ENCODE measurements around the gene IKZF3.
"Not testable (repeated sequence)": the region's sequence is repeated elsewhere in the genome, so short reads cannot be mapped to it uniquely, and the experiment has no call there.

The IKZF3 gene

DNA sequence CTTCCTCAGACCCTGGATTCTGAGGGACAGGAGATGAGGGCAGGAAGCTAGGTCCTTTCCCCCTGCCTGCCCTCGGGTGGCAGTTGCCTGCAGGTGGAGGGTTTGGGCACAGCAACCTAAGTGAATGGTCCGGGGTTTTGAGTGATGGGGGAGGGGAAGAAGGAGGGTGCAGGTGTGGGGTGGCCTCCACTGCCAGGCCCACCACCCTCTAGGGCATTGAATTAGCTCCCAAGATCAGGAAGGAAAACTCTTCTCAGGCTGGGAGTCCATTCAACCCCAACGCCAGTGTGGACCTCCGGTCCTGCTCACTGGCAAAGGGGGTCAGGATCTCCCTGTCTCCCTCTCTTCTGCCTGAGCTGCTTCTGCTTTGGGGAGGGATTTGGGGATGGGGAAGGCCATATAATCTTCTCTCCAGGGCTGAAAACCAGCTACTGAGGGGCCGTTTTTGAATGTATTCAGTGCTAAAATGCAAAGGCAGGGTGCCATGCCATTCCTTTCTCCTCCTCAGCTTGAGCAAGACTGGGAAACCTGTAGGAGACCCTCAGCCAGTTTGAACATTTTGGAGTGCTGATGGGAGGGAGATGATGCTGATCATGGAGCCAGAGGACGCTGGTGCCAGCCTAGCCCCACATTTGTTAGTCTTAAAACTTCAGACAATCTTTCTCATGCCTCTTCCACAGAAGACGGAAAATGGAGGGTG, 107.6 kb downstream of the IKZF3 start:
- DNase-seq (ENCODE audit: low read depth, low spot score): no peak

GRCh38 chr17:39755554-39756379, 108.3 kb downstream of the IKZF3 start:
- no peak for DNase-seq (ENCODE audit: low read depth, low spot score)

GRCh38 chr17:39754958-39755553, 109.1 kb downstream of the IKZF3 start:
- DNase-seq (ENCODE audit: low read depth, low spot score): no peak

DNA sequence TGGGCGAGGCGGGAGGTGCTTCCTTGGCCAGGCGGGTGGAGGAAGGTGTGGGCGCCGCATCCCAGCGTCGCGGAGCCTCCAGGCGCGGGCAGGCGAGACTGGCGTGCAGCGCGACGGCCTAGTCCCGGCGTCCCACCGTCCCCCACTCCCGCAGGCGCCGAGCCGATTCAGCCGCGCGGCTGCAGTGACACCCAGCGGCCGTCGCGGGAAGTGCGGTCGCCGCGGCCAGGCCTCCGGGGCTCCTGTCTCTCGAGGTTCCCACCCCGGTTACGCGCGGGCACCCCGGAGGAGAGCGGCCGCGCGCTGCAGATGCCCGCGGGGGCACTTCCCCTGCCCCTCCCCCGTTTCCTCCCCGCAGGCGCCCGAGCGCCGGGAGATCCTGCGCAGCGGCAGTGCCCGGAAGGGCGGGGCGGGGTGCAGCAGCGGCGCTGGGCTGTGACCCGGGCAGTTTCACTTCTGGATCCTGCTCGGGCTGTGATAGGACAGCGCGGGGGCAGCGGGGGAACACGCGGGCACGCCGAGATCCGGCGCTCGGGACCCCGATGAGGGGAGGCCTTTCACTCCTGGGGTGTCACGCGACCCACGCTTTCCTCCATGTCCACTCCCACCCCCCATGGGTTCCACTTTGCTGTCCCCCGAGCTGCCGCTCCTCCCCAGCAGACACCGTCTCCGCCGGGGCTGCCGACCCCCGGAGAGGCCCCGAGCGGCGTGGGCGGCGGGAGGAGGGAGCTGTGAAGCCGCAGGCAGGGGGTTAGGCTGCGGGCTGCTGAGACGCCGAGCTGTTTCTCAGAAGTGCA, 109.8 kb downstream of the IKZF3 start:
- DNase-seq (ENCODE audit: low read depth, low spot score): peak; percentile 57

- no peak for DNase-seq (ENCODE audit: low read depth, low spot score)
Measured at GRCh38 chr17:39753514-39754160, 110.5 kb downstream of the IKZF3 start.

DNA sequence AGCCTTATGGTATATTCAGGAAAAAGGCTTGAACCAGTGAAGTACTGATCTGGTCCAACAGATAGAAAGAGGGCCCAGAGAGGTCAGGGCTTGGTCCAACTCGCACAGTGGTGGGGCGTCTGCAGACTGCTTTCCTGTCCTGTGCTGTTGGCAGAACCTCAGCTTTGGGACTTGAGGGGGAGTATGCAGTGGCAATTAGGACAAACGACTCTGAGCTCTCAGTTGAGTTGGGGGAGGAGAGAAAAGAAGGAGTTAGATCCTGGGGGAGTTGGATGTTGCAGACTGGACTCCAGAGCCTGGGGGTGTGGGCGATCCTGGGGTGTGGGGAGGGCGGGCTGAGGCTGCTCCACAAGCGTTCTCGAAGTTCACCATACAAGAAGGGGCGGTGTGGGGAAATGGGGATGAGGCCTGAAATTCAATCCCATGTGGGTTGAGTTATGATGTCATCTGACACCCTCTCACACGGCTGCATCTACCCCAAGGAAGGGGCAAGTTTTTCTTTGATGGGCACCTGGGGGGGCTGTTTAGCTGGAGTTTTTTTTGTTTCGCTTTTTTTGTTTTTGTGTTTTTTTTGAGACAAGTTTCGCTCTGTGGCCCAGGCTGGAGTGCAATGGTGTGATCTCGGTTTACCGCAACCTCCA, 111.8 kb downstream of the IKZF3 start:
- no peak for DNase-seq (ENCODE audit: low read depth, low spot score)

- no peak for DNase-seq (ENCODE audit: low read depth, low spot score)
Measured at GRCh38 chr17:39751637-39752036, 112.5 kb downstream of the IKZF3 start.

GRCh38 chr17:39751016-39751543, 113.0 kb downstream of the IKZF3 start:
- no peak for DNase-seq (ENCODE audit: low read depth, low spot score)

DNA sequence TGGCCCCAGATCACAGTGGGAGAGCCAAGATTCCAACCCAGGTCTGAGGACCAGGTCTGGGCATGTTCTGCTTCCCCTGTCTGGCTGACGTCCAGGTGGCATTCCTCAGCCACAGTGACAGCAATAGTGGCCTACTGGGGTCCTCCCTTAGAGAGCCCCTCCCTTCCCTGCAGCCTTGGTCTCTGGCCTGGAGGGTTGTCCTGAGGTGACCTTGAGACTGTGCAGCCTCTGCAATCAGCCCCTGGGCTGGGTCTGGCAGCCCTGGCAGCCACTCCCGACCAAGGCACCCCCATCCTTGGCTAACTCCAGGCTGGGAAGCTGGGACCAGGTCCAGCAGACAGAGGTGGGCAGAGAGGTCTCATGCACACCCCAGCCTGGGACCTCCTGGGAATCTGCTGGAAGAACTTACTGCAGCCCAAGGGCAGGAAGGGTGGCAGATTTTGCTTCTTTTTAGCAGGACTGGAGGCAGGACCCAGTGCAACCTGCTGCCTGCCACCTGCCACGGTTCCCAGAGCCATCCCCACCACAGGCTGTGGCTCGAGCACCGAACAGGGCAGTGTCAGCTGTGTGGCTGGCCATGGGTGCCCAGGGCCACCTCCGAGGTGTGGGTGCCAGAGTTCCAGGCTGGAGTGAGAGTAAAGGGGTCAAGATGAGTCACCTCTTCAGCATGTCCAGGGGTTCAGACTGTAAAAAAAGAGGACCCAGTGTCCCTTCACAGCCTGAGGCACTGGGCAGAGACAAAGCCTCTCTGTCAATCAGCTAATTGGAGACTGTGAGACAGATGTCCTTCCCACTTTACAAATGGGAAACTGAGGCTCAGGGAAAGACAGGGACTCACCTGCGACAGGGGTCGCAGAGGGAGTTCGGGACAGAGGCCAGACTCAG, 113.7 kb downstream of the IKZF3 start:
- DNase-seq (ENCODE audit: low read depth, low spot score): no peak

DNA sequence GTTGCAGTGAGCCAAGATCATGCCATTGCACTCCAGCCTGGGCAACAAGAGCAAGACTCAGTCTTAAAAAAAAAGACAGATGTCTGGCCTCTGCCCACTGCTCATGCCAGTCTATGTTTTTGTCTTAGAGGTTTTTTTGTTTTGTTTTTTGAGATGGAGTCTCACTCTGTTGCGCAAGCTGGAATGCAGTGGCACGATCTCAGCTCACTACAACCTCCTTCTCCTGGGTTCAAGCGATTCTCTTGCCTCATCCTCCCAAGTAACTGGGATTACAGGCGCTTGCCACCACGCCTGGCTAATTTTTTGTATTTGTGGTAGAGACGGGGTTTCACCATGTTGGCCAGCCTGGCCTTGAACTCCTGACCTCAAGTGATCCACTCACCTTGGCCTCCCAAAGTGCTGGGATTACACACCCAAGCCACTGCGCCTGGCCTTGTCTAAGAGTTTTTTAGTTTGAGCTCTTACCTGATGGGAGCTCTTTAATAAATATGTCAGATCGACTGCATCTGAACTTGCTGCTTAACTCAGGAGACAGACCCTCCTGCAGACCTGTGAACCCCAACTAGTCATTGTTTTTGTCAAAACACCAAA, 115.6 kb downstream of the IKZF3 start:
- not testable (repeated sequence) for DNase-seq (ENCODE audit: low read depth, low spot score)

DNA sequence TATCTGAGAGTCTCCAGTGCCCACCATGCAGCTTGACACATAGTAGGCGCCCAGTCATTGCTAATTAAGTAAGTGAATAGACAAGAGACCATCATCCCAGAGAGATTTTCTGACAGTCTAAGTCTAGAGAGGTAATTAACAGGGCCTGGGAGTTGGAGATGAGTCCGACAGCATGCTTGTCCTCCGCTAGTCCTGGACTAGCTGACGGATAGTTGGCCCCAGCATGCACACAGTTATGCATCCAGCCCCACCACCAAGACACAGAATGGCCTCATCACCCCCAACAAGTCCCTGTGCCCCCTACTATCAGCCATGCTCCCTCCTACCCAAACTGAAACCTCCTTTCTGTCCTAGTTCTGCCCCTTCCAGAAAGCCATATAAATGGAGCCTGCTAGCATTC, 116.4 kb downstream of the IKZF3 start:
- no peak for DNase-seq (ENCODE audit: low read depth, low spot score)

DNA sequence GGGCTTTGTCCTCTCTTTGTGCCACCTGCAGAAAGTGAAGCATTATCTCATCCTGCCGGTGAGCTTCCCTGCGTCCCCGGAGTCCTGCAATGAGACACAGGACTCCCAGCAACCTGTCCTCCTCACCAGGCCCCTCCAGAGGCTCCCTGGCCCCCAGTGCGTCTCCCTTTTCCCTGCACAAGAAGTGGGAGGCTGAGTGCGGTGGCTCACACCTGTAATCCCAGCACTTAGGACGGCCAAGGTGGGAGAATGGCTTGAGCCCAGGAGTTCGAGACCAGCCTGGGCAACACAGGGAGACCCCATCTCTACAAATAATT, 118.0 kb downstream of the IKZF3 start:
- no peak for DNase-seq (ENCODE audit: low read depth, low spot score)

- DNase-seq (ENCODE audit: low read depth, low spot score): no peak
Measured at GRCh38 chr17:39745335-39746144, 118.6 kb downstream of the IKZF3 start.

GRCh38 chr17:39744836-39745215, 119.3 kb downstream of the IKZF3 start:
- no peak for DNase-seq (ENCODE audit: low read depth, low spot score)

DNA sequence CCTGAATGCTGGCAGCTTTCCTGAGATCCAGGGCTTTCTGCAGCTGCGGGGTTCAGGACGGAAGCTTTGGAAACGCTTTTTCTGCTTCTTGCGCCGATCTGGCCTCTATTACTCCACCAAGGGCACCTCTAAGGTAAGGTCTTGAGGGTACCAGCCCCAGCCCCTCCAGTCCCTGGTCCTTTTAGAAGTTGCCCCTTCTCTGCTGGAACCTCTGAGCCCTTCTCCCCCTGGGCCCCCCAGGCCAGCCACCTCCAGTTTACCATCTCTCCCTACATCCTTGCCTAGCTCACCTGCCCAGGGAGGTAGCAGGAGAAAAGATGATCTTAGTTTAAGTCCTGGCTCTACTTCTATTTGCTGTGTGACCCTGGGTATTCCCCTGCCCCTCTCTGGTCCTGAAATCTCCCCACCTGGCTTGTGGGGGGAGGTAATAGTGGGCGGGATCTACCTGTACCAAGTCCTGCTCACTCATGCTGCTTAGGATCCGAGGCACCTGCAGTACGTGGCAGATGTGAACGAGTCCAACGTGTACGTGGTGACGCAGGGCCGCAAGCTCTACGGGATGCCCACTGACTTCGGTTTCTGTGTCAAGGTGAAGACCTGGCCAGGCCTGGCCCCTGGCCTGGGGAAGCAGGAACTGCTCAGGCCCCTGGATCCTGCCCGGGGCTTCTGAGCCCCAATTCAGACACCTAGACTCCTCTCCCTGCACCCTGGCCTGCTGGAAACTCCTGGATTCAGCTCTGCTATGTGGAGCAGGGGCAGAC, 119.9 kb downstream of the IKZF3 start:
- no peak for DNase-seq (ENCODE audit: low read depth, low spot score)

GRCh38 chr17:39742856-39743436, 121.2 kb downstream of the IKZF3 start:
- DNase-seq (ENCODE audit: low read depth, low spot score): no peak

GRCh38 chr17:39742126-39742855, 121.8 kb downstream of the IKZF3 start:
- DNase-seq (ENCODE audit: low read depth, low spot score): no peak
